ENCODE data around the gene MAP7. TPM values are rescaled to one million over a fixed set of nuclear protein-coding genes. Genes with fewer than 3 reads are reported as not detected.
"Not testable (repeated sequence)": the region's sequence is repeated elsewhere in the genome, so short reads cannot be mapped to it uniquely, and the experiment has no call there.

MAP7 gene
- total RNA-seq, 4 donors from 2014 or later = 40.6 to 61.3 (median 46.6) TPM

GRCh38 chr6:136499370-136499769, 50.9 kb downstream of the MAP7 start:
- Histone ChIP-seq H3K27me3 (no peaks in the 10 kb centered on the region), H3K27ac (no peak overlapping the region), H3K9me3 (no peaks in the 10 kb centered on the region), H3K36me3 (no peaks in the 10 kb centered on the region), H3K4me3 (no peak overlapping the region), H3K4me1 (no peaks in the 10 kb centered on the region)
- 80 to 82% methylated on average over 1 to 3 of the region's 3 CpGs for WGBS, 2 donors (ENCODE audit: low coverage in 1 of 2)
- intact Hi-C loops (cut with DNase I; ENCODE audit: low total_unique reads) (no loop called here), in situ Hi-C loops (cut with MboI; ENCODE audit: low pct_ligation_motif_present in 1 of 4, low pct_unique_long_range_greater_than_20kb in 1 of 4, low sequenced_read_pairs in 3 of 4) (no loop called here)
- no peak for DNase-seq
- TF ChIP-seq POLR2A (IDR thresholded peaks at IDR 0.05) (no peak), CTCF (IDR thresholded peaks at IDR 0.05) (no peak), EP300 (IDR thresholded peaks at IDR 0.05; ENCODE audit: low read depth) (no peak), POLR2AphosphoS5 (IDR thresholded peaks at IDR 0.05) (no peak)

- intact Hi-C loops (cut with DNase I; ENCODE audit: low total_unique reads); in situ Hi-C loops (cut with MboI; ENCODE audit: low pct_ligation_motif_present in 1 of 4, low pct_unique_long_range_greater_than_20kb in 1 of 4, low sequenced_read_pairs in 3 of 4); H3K4me1 ChIP-seq; H3K27me3 ChIP-seq; H3K27ac ChIP-seq; DNase-seq; H3K9me3 ChIP-seq; H3K4me3 ChIP-seq; H3K36me3 ChIP-seq: not testable (repeated sequence)
- WGBS, 2 donors (ENCODE audit: low coverage in 1 of 2) = 20 to 43% methylated on average over 1 to 2 of the region's 2 CpGs
Measured at GRCh38 chr6:136496449-136496848, 53.8 kb downstream of the MAP7 start.

GRCh38 chr6:136494710-136495109, 55.5 kb downstream of the MAP7 start:
- Histone ChIP-seq H3K9me3 (no peaks in the 10 kb centered on the region), H3K36me3 (no peaks in the 10 kb centered on the region), H3K27me3 (no peaks in the 10 kb centered on the region), H3K27ac (no peak overlapping the region), H3K4me1 (no peaks in the 10 kb centered on the region), H3K4me3 (no peak overlapping the region)
- WGBS, 2 donors (ENCODE audit: low coverage in 1 of 2) = 79 to 80% methylated on average over 1 of the region's 1 CpG
- TF ChIP-seq EP300 (IDR thresholded peaks at IDR 0.05; ENCODE audit: low read depth) (no peak), CTCF (IDR thresholded peaks at IDR 0.05) (no peak), POLR2A (IDR thresholded peaks at IDR 0.05) (no peak), POLR2AphosphoS5 (IDR thresholded peaks at IDR 0.05) (no peak)
- in situ Hi-C loops (cut with MboI; ENCODE audit: low pct_ligation_motif_present in 1 of 4, low pct_unique_long_range_greater_than_20kb in 1 of 4, low sequenced_read_pairs in 3 of 4) = no loop called here
- intact Hi-C loops (cut with DNase I; ENCODE audit: low total_unique reads) = no loop called here
- no peak for DNase-seq

- in situ Hi-C loops (cut with MboI; ENCODE audit: low pct_ligation_motif_present in 1 of 4, low pct_unique_long_range_greater_than_20kb in 1 of 4, low sequenced_read_pairs in 3 of 4) (no loop called here), intact Hi-C loops (cut with DNase I; ENCODE audit: low total_unique reads) (no loop called here)
- no peaks in the 10 kb centered on the region for H3K27me3 ChIP-seq
- no peak overlapping the region for H3K27ac ChIP-seq
- no peaks in the 10 kb centered on the region for H3K9me3 ChIP-seq
- TF ChIP-seq POLR2A (IDR thresholded peaks at IDR 0.05) (no peak), CTCF (IDR thresholded peaks at IDR 0.05) (no peak), POLR2AphosphoS5 (IDR thresholded peaks at IDR 0.05) (no peak), EP300 (IDR thresholded peaks at IDR 0.05; ENCODE audit: low read depth) (no peak)
- no peak overlapping the region for H3K4me3 ChIP-seq
- DNase-seq = no peak
- H3K4me1 ChIP-seq = no peaks in the 10 kb centered on the region
- WGBS, 2 donors (ENCODE audit: low coverage in 1 of 2) = 83 to 92% methylated on average over 2 of the region's 2 CpGs
- no peaks in the 10 kb centered on the region for H3K36me3 ChIP-seq
Measured at GRCh38 chr6:136494059-136494458, 56.2 kb downstream of the MAP7 start.

GRCh38 chr6:136492409-136492808, 57.8 kb downstream of the MAP7 start:
- in situ Hi-C loops (cut with MboI; ENCODE audit: low pct_ligation_motif_present in 1 of 4, low pct_unique_long_range_greater_than_20kb in 1 of 4, low sequenced_read_pairs in 3 of 4) (no loop called here), intact Hi-C loops (cut with DNase I; ENCODE audit: low total_unique reads) (no loop called here)
- H3K4me1 ChIP-seq = no peaks in the 10 kb centered on the region
- H3K27me3 ChIP-seq = no peaks in the 10 kb centered on the region
- no peak overlapping the region for H3K27ac ChIP-seq
- WGBS, 2 donors (ENCODE audit: low coverage in 1 of 2) = 76 to 80% methylated on average over 1 of the region's 1 CpG
- H3K4me3 ChIP-seq = no peak overlapping the region
- no peaks in the 10 kb centered on the region for H3K36me3 ChIP-seq
- TF ChIP-seq POLR2A (IDR thresholded peaks at IDR 0.05) (no peak), POLR2AphosphoS5 (IDR thresholded peaks at IDR 0.05) (no peak), EP300 (IDR thresholded peaks at IDR 0.05; ENCODE audit: low read depth) (no peak), CTCF (IDR thresholded peaks at IDR 0.05) (no peak)
- DNase-seq = no peak
- no peaks in the 10 kb centered on the region for H3K9me3 ChIP-seq

All from transverse colon (tissue), 4 donors.